SK-N-SH (cell line): ENCODE measurements around the gene PHTF1. TPM values are rescaled to one million over a fixed set of nuclear protein-coding genes. Genes with fewer than 3 reads are reported as not detected.

Experiments used
- CTCF ChIA-PET: fragments of 300-600, 350-600 bp; formaldehyde crosslinking; extraction: SDS; loops from one replicate; lab custom pipeline; 2021; lab: Yijun Ruan, JAX
- POLR2A ChIA-PET: fragments of 350-600 bp; sonication (Branson Sonifier 250); formaldehyde crosslinking; extraction: SDS; loops from one replicate; lab custom pipeline; 2020; ENCODE audit warnings: antibody characterized with exemption, inconsistent platforms; lab: Yijun Ruan, JAX
- DNase-seq: peaks from one replicate; pipeline ENCODE4 v3.0.0; 2012
- H2AFZ ChIP-seq: fragments of 200-600 bp; sonication (generic); 2 replicates; pipeline ENCODE4 v1.8.1; 2016; ENCODE audit warnings: antibody characterized with exemption, mild to moderate bottlenecking, low read depth
- H3F3A ChIP-seq: fragments of 200-600 bp; sonication (generic); replicated peaks from 2 replicates; pipeline ENCODE3; 2016; ENCODE audit warnings: antibody characterized with exemption, mild to moderate bottlenecking; ENCODE audit not compliant: insufficient read depth
- H3K27ac ChIP-seq, 2 experiments: fragments of 200-500 bp in 1 of 2; fragments of 200-600 bp in 1 of 2; sonication (Bioruptor generic) in 1 of 2; sonication (generic), shearing (Covaris generic) in 1 of 2; 2 replicates each; pipeline versions ENCODE4 v1.5.1 to v1.6.1; 2014 to 2016; ENCODE audit warnings: low read depth in 2 of 2, inconsistent platforms in 1 of 2, low read length in 1 of 2, mild to moderate bottlenecking in 1 of 2, mixed read lengths in 1 of 2
- H3K27me3 ChIP-seq: fragments of 200-600 bp; sonication (generic), shearing (Covaris generic); 2 replicates; pipeline ENCODE4 v1.6.1; 2016; ENCODE audit warnings: mixed run types; ENCODE audit not compliant: insufficient read depth
- H3K36me3 ChIP-seq, 2 experiments: fragments of 200-500 bp in 1 of 2; fragments of 200-600 bp in 1 of 2; sonication (Bioruptor generic) in 1 of 2; sonication (generic) in 1 of 2; replicated peaks in 1 of 2; 2 replicates each; pipeline versions ENCODE3 to v1.5.1; 2014 to 2016; ENCODE audit warnings: low read length in 1 of 2, mild to moderate bottlenecking in 1 of 2; ENCODE audit not compliant: insufficient read depth in 2 of 2, control insufficient read depth in 1 of 2
- H3K4me1 ChIP-seq, 2 experiments: fragments of 200-500 bp in 1 of 2; fragments of 200-600 bp in 1 of 2; sonication (Bioruptor generic) in 1 of 2; sonication (generic), shearing (Covaris generic) in 1 of 2; 2 replicates each; pipeline versions ENCODE4 v1.5.1 to v1.6.1; 2014 to 2016; ENCODE audit warnings: low read depth in 1 of 2, low read length in 1 of 2, mixed run types in 1 of 2; ENCODE audit not compliant: insufficient read depth in 2 of 2, control insufficient read depth in 1 of 2
- H3K4me2 ChIP-seq: fragments of 200-600 bp; sonication (generic), shearing (Covaris generic); 2 replicates; pipeline ENCODE4 v1.6.1; 2017; ENCODE audit warnings: mixed run types
- H3K4me3 ChIP-seq, 2 experiments: fragments of 200-500 bp in 1 of 2; fragments of 200-600 bp in 1 of 2; sonication (Bioruptor generic) in 1 of 2; sonication (generic), shearing (Covaris generic) in 1 of 2; 2 replicates each; pipeline versions ENCODE4 v1.5.1 to v1.8.1; 2014 to 2016; ENCODE audit warnings: low read depth in 2 of 2, inconsistent platforms in 1 of 2, low read length in 1 of 2, mild to moderate bottlenecking in 1 of 2, mixed read lengths in 1 of 2, moderate library complexity in 1 of 2
- H3K79me2 ChIP-seq: fragments of 200-600 bp; sonication (generic); 2 replicates; pipeline ENCODE4 v1.8.1; 2017; ENCODE audit warnings: mild to moderate bottlenecking; ENCODE audit not compliant: insufficient read depth
- H3K9ac ChIP-seq: fragments of 200-600 bp; sonication (generic); 2 replicates; pipeline ENCODE4 v1.6.1; 2017; ENCODE audit warnings: mixed run types
- H3K9me2 ChIP-seq: fragments of 200-600 bp; sonication (generic); 2 replicates; pipeline ENCODE4 v1.6.1; 2017; ENCODE audit warnings: mixed run types
- H3K9me3 ChIP-seq: fragments of 200-600 bp; sonication (generic); 2 replicates; pipeline ENCODE4 v1.6.1; 2017; ENCODE audit warnings: mixed run types, mild to moderate bottlenecking, moderate library complexity
- H4K20me1 ChIP-seq: fragments of 200-600 bp; sonication (generic); 2 replicates; pipeline ENCODE4 v1.6.1; 2017; ENCODE audit warnings: mild to moderate bottlenecking, mixed run types; ENCODE audit not compliant: insufficient read depth
- CHD2 ChIP-seq: fragments of 150-350 bp; IDR thresholded peaks from 2 replicates; pipeline ENCODE4 v1.6.1; 2018; ENCODE audit warnings: low read length; ENCODE audit not compliant: partially characterized antibody
- ELF1 ChIP-seq: IDR thresholded peaks from 2 replicates; pipeline ENCODE4 v1.4.0; 2012
- EP300 ChIP-seq, 2 experiments: IDR thresholded peaks; 2 replicates each; pipeline versions ENCODE4 v1.4.0 to v1.6.1; 2012; ENCODE audit warnings: borderline replicate concordance in 1 of 2, low read depth in 1 of 2, low read length in 1 of 2
- FOSL2 ChIP-seq: IDR thresholded peaks from 2 replicates; pipeline ENCODE4 v1.4.0; 2012; ENCODE audit warnings: low read depth, mild to moderate bottlenecking, moderate library complexity, borderline replicate concordance
- FOXM1 ChIP-seq: IDR thresholded peaks from 2 replicates; pipeline ENCODE4 v1.4.0; 2012; ENCODE audit warnings: low read depth, mild to moderate bottlenecking
- GATA2 ChIP-seq: sonication (generic); formaldehyde crosslinking; IDR thresholded peaks from 2 replicates; pipeline ENCODE4 v1.5.0; 2020; ENCODE audit warnings: mild to moderate bottlenecking, missing genetic modification reagents
- JUND ChIP-seq: IDR thresholded peaks from 2 replicates; pipeline ENCODE4 v1.4.0; 2012
- MAX ChIP-seq: IDR thresholded peaks from 2 replicates; pipeline ENCODE4 v1.4.0; 2012; ENCODE audit warnings: low read depth
- MEF2A ChIP-seq: IDR thresholded peaks from 2 replicates; pipeline ENCODE4 v1.4.0; 2012; ENCODE audit warnings: low read depth, borderline replicate concordance
- MXI1 ChIP-seq: IDR thresholded peaks from 2 replicates; pipeline ENCODE4 v1.6.1; 2012; ENCODE audit warnings: mild to moderate bottlenecking, low read depth, low read length, improper control_type of control experiment
- NFIC ChIP-seq: IDR thresholded peaks from 2 replicates; pipeline ENCODE4 v1.4.0; 2012; ENCODE audit warnings: borderline replicate concordance
- POLR2AphosphoS5 ChIP-seq: IDR thresholded peaks from 2 replicates; pipeline ENCODE4 v1.6.1; 2012; ENCODE audit warnings: low read depth, low read length
- RAD21 ChIP-seq: IDR thresholded peaks from 2 replicates; pipeline ENCODE4 v1.6.1; 2012; ENCODE audit warnings: mild to moderate bottlenecking, low read length
- RCOR1 ChIP-seq: fragments of 150-350 bp; IDR thresholded peaks from 2 replicates; pipeline ENCODE4 v1.6.1; 2017; ENCODE audit warnings: antibody characterized with exemption, low read length
- RFX5 ChIP-seq: IDR thresholded peaks from 2 replicates; pipeline ENCODE4 v1.6.1; 2012; ENCODE audit warnings: mild to moderate bottlenecking, improper control_type of control experiment, low read length
- SIN3A ChIP-seq: IDR thresholded peaks from 2 replicates; pipeline ENCODE4 v1.6.1; 2012; ENCODE audit warnings: low read depth, mild to moderate bottlenecking, low read length, moderate library complexity, borderline replicate concordance
- TCF12 ChIP-seq: IDR thresholded peaks from 2 replicates; pipeline ENCODE4 v1.4.0; 2012
- TEAD4 ChIP-seq: IDR thresholded peaks from 2 replicates; pipeline ENCODE4 v1.4.0; 2012; ENCODE audit warnings: mild to moderate bottlenecking, borderline replicate concordance; ENCODE audit not compliant: insufficient read depth
- WGBS: methylation state at CpG from one replicate; pipeline ENCODE4 v1.1.6; 2017; ENCODE audit warnings: low lambda C conversion rate; 5-methylcytosine and 5-hydroxymethylcytosine counted together
- polyA plus RNA-seq, 3 experiments: library from polyadenylated mRNA; depleted of rRNA; stranded (reverse); fragments of >200 nt; gene quantifications; 2 replicates each; pipeline ENCODE4 v1.2.3, GENCODE V29; 2012
- TF ChIP-seq, protein P1 (sequence below): fragments of 150-350 bp; IDR thresholded peaks from 2 replicates; pipeline ENCODE4 v1.6.1; 2016; ENCODE audit warnings: mild to moderate bottlenecking, low read depth, low read length
- TF ChIP-seq, protein P2 (sequence below): IDR thresholded peaks from 2 replicates; pipeline ENCODE4; 2012

PHTF1 gene
- polyA plus RNA-seq, 1 of the 3 experiments (the other 2 are of a cell fraction), result 10.8 TPM

- H2AFZ ChIP-seq, result no peak overlapping the region
- TF ChIP-seq TEAD4 (no peak), MXI1 (no peak), RCOR1 (no peak), EP300 (IDR thresholded peaks at IDR 0.05; ENCODE audit: borderline replicate concordance in 1 of 2, low read depth in 1 of 2, low read length in 1 of 2) (no peak), GATA2 (CRISPR knock-in tag) (no peak), RFX5 (no peak), FOXM1 (no peak), JUND (no peak), MAX (no peak), RAD21 (no peak), ELF1 (no peak), MEF2A (no peak), TCF12 (no peak), FOSL2 (no peak), POLR2AphosphoS5 (no peak)
- TF ChIP-seq, protein P1, sequence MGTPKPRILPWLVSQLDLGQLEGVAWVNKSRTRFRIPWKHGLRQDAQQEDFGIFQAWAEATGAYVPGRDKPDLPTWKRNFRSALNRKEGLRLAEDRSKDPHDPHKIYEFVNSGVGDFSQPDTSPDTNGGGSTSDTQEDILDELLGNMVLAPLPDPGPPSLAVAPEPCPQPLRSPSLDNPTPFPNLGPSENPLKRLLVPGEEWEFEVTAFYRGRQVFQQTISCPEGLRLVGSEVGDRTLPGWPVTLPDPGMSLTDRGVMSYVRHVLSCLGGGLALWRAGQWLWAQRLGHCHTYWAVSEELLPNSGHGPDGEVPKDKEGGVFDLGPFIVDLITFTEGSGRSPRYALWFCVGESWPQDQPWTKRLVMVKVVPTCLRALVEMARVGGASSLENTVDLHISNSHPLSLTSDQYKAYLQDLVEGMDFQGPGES, result no peak
- TF ChIP-seq, protein P2, sequence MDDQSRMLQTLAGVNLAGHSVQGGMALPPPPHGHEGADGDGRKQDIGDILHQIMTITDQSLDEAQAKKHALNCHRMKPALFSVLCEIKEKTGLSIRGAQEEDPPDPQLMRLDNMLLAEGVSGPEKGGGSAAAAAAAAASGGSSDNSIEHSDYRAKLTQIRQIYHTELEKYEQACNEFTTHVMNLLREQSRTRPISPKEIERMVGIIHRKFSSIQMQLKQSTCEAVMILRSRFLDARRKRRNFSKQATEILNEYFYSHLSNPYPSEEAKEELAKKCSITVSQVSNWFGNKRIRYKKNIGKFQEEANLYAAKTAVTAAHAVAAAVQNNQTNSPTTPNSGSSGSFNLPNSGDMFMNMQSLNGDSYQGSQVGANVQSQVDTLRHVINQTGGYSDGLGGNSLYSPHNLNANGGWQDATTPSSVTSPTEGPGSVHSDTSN, result no peak
- TF ChIP-seq, all 33 proteins: peak for 0
- POLR2A ChIA-PET, result no interaction called here
- Histone ChIP-seq H3K4me3 (no peak overlapping the region), H3K27me3 (no peaks in the 10 kb centered on the region), H3K27ac (no peak overlapping the region), H4K20me1 (no peaks in the 10 kb centered on the region), H3K36me3 (peaks cover 41 to 44% of the 10 kb centered on the region in 2 experiments), H3K9me2 (no peaks in the 10 kb centered on the region), H3K4me1 (no peaks in the 10 kb centered on the region), H3K79me2 (no peaks in the 10 kb centered on the region), H3K4me2 (no peak overlapping the region), H3K9me3 (no peaks in the 10 kb centered on the region), H3K9ac (no peak overlapping the region), H3F3A (no peaks in the 10 kb centered on the region)
- DNase-seq, result no peak
- 94% methylated on average over 2 of the region's 2 CpGs for WGBS
- CTCF ChIA-PET, result no interaction called here
These were observed 24.8 kb downstream of the PHTF1 start for GRCh38 chr1:113734357-113735055.

DNA sequence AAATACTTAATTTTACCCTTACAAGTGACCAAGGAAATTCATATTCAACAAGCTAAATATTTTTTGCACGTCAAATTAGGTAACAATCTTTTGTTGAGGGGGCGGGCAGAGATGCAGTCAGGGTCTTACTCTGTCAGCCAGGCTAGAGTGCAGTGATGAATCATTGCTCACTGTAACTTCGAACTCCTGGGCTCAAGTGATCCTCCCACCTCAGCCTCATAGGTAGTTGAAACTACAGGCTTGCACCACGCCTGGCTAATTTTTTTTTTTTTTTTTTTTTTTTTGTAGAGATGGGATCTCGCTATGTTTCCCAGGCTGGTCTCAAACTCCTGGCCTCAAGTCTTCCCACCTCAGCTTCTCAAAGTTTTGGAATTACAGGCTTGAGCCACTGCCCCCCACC, 26.5 kb downstream of the PHTF1 start:
- Histone ChIP-seq H3K27ac (no peak overlapping the region), H3K9me2 (no peaks in the 10 kb centered on the region), H2AFZ (no peak overlapping the region), H3K79me2 (no peaks in the 10 kb centered on the region; the same call in 1 of the 2 replicates), H3K9ac (no peak overlapping the region), H3K27me3 (no peaks in the 10 kb centered on the region), H3K36me3 (peaks cover 30 to 33% of the 10 kb centered on the region in 2 experiments), H3K4me3 (no peak overlapping the region), H3K9me3 (no peaks in the 10 kb centered on the region), H4K20me1 (no peaks in the 10 kb centered on the region), H3K4me2 (no peak overlapping the region), H3K4me1 (no peaks in the 10 kb centered on the region), H3F3A (no peaks in the 10 kb centered on the region)
- DNase-seq, result no peak
- 93% methylated on average over 5 of the region's 5 CpGs for WGBS
- ChIA-PET CTCF (no interaction called here), POLR2A (no interaction called here)
- TF ChIP-seq RCOR1 (no peak), TEAD4 (no peak), NFIC (no peak), FOSL2 (no peak), TCF12 (no peak), ELF1 (no peak), SIN3A (no peak), CHD2 (no peak)
